IMR-90 (cell line): ENCODE data around the gene ST6GALNAC4. TPM values are rescaled to one million over a fixed set of nuclear protein-coding genes. Genes with fewer than 3 reads are reported as not detected.

Source experiments
- ATAC-seq: fragments of 200-7000 bp; cut with Tn5 transposase; 2 replicates; pipeline ENCODE4 v1.9.1; 2020; ENCODE audit warnings: low read depth, mild to moderate bottlenecking, moderate library complexity
- BruUV-seq: library from RNA; stranded (reverse); fragments of 400-500 nt; replicated peaks from 2 replicates; lab custom pipeline; 2021; lab: Mats Ljungman, UMichigan
- CTCF ChIA-PET: fragments of 300-600 bp; formaldehyde crosslinking; extraction: SDS; loops from one replicate; lab custom pipeline; 2021; ENCODE audit warnings: antibody characterized with exemption; lab: Yijun Ruan, JAX
- POLR2A ChIA-PET: fragments of 300-600 bp; sonication (Branson Sonifier 250); formaldehyde crosslinking; loops from one replicate; lab custom pipeline; 2022; ENCODE audit warnings: antibody characterized with exemption; ENCODE audit not compliant: unreplicated experiment; lab: Charles Lee
- DNase-seq: peaks from one replicate; pipeline ENCODE4 v3.0.0; 2013
- H2AFZ ChIP-seq: replicated peaks from 2 replicates; pipeline ENCODE3; 2013; ENCODE audit warnings: low read length, mild to moderate bottlenecking; ENCODE audit not compliant: poor library complexity
- H2AK5ac ChIP-seq: 2 replicates; pipeline ENCODE4 v1.6.1; 2013; ENCODE audit warnings: low read depth, low read length, inconsistent platforms
- H2AK9ac ChIP-seq: replicated peaks from 2 replicates; pipeline ENCODE3; 2013; ENCODE audit warnings: mild to moderate bottlenecking, low read depth, low read length, moderate library complexity; ENCODE audit not compliant: poor library complexity
- H2BK120ac ChIP-seq: 2 replicates; pipeline ENCODE4 v1.6.1; 2013; ENCODE audit warnings: low read depth, low read length, inconsistent platforms
- H2BK15ac ChIP-seq: 3 replicates; pipeline ENCODE4 v1.6.1; 2013; ENCODE audit warnings: low read depth, low read length, inconsistent platforms
- H2BK20ac ChIP-seq: 2 replicates; pipeline ENCODE4 v1.6.1; 2013; ENCODE audit warnings: low read depth, mild to moderate bottlenecking, inconsistent platforms, low read length, moderate library complexity
- H2BK5ac ChIP-seq: 2 replicates; pipeline ENCODE4 v1.6.1; 2013; ENCODE audit warnings: mild to moderate bottlenecking, low read depth, low read length, inconsistent platforms; ENCODE audit not compliant: poor library complexity, severe bottlenecking
- H3K14ac ChIP-seq: replicated peaks from 2 replicates; pipeline ENCODE4 v1.6.1; 2013; ENCODE audit warnings: low read depth, low read length, inconsistent platforms
- H3K18ac ChIP-seq: 2 replicates; pipeline ENCODE4 v1.6.1; 2013; ENCODE audit warnings: low read depth, low read length, control low read depth
- H3K23ac ChIP-seq: 2 replicates; pipeline ENCODE4 v1.6.1; 2013; ENCODE audit warnings: low read depth, low read length, inconsistent platforms
- H3K27ac ChIP-seq: 2 replicates; pipeline ENCODE4 v1.5.1; 2013; ENCODE audit warnings: mild to moderate bottlenecking, control low read depth, low read length; ENCODE audit not compliant: insufficient read depth
- H3K27me3 ChIP-seq: 2 replicates; pipeline ENCODE4 v1.6.1; 2013; ENCODE audit warnings: low read length; ENCODE audit not compliant: control insufficient read depth, insufficient read depth
- H3K36me3 ChIP-seq: 2 replicates; pipeline ENCODE4 v1.6.1; 2013; ENCODE audit warnings: low read length, mixed read lengths; ENCODE audit not compliant: control insufficient read depth, insufficient read depth
- H3K4ac ChIP-seq: 2 replicates; pipeline ENCODE4 v1.6.1; 2013; ENCODE audit warnings: low read depth, low read length, inconsistent platforms
- H3K4me1 ChIP-seq: 2 replicates; pipeline ENCODE4 v1.6.1; 2013; ENCODE audit warnings: low read length, mixed read lengths; ENCODE audit not compliant: control insufficient read depth, insufficient read depth
- H3K4me2 ChIP-seq: 2 replicates; pipeline ENCODE4 v1.6.1; 2013; ENCODE audit warnings: low read depth, mild to moderate bottlenecking, control low read depth, low read length, moderate library complexity
- H3K4me3 ChIP-seq: 2 replicates; pipeline ENCODE4 v1.5.1; 2013; ENCODE audit warnings: low read depth, mild to moderate bottlenecking, control low read depth, low read length, moderate library complexity; ENCODE audit not compliant: insufficient read depth
- H3K56ac ChIP-seq: 2 replicates; pipeline ENCODE4 v1.6.1; 2013; ENCODE audit warnings: low read length, inconsistent platforms; ENCODE audit not compliant: insufficient read depth; ENCODE audit errors: extremely low read depth
- H3K79me1 ChIP-seq, 2 experiments: 2 replicates each; pipeline ENCODE4 v1.6.1; 2013; ENCODE audit warnings: low read length in 2 of 2, inconsistent platforms in 1 of 2, low read depth in 1 of 2
- H3K9ac ChIP-seq: 2 replicates; pipeline ENCODE4 v1.6.1; 2013; ENCODE audit warnings: low read depth, low read length, control low read depth
- H3K9me1 ChIP-seq: 2 replicates; pipeline ENCODE4 v1.6.1; 2013; ENCODE audit warnings: low read length, inconsistent platforms; ENCODE audit not compliant: insufficient read depth
- H3K9me3 ChIP-seq: 2 replicates; pipeline ENCODE4 v1.6.1; 2013; ENCODE audit warnings: low read length; ENCODE audit not compliant: control insufficient read depth, insufficient read depth
- H4K20me1 ChIP-seq: 2 replicates; pipeline ENCODE4 v1.6.1; 2013; ENCODE audit warnings: low read length, inconsistent platforms; ENCODE audit not compliant: insufficient read depth
- H4K5ac ChIP-seq: 2 replicates; pipeline ENCODE4 v1.6.1; 2013; ENCODE audit warnings: mild to moderate bottlenecking, low read depth, low read length, control low read depth
- H4K8ac ChIP-seq, 2 experiments: 2 replicates each; pipeline ENCODE4 v1.6.1; 2013; ENCODE audit warnings: low read depth in 2 of 2, low read length in 2 of 2, control low read depth in 1 of 2, inconsistent platforms in 1 of 2
- H4K91ac ChIP-seq: 2 replicates; pipeline ENCODE4 v1.6.1; 2013; ENCODE audit warnings: low read depth, low read length, inconsistent platforms; ENCODE audit not compliant: insufficient read depth
- BHLHE40 ChIP-seq: fragments of 150-350 bp; IDR thresholded peaks from 2 replicates; pipeline ENCODE4 v1.6.1; 2016; ENCODE audit warnings: mild to moderate bottlenecking, low read depth, low read length
- CEBPB ChIP-seq: IDR thresholded peaks from 2 replicates; pipeline ENCODE4 v1.6.1; 2012; ENCODE audit warnings: low read depth, low read length, improper control_type of control experiment
- CTCF ChIP-seq: conservative IDR thresholded peaks from 2 replicates; pipeline ENCODE4 v1.5.1; 2012; ENCODE audit warnings: mild to moderate bottlenecking, low read depth, low read length, improper control_type of control experiment
- ELK1 ChIP-seq: fragments of 150-350 bp; IDR thresholded peaks from 2 replicates; pipeline ENCODE4 v1.6.1; 2016; ENCODE audit warnings: low read depth, mild to moderate bottlenecking, low read length, moderate library complexity, borderline replicate concordance
- FOS ChIP-seq: fragments of 150-350 bp; IDR thresholded peaks from 2 replicates; pipeline ENCODE4 v1.6.1; 2016; ENCODE audit warnings: low read depth, low read length
- MAFK ChIP-seq: IDR thresholded peaks from 2 replicates; pipeline ENCODE4 v1.6.1; 2012; ENCODE audit warnings: low read depth, low read length, improper control_type of control experiment
- MAZ ChIP-seq: IDR thresholded peaks from 2 replicates; pipeline ENCODE4 v1.6.1; 2012; ENCODE audit warnings: low read depth, mild to moderate bottlenecking, low read length, improper control_type of control experiment, moderate library complexity, borderline replicate concordance
- MXI1 ChIP-seq: IDR thresholded peaks from 2 replicates; pipeline ENCODE4 v1.6.1; 2012; ENCODE audit warnings: low read depth, mild to moderate bottlenecking, low read length, moderate library complexity, borderline replicate concordance
- NFE2L2 ChIP-seq: fragments of 150-350 bp; IDR thresholded peaks from 2 replicates; pipeline ENCODE4 v1.6.1; 2016; ENCODE audit warnings: low read depth, mild to moderate bottlenecking, low read length
- POLR2A ChIP-seq: IDR thresholded peaks from 2 replicates; pipeline ENCODE4 v1.6.1; 2012; ENCODE audit warnings: mild to moderate bottlenecking, low read depth, low read length
- RAD21 ChIP-seq: IDR thresholded peaks from 2 replicates; pipeline ENCODE4 v1.6.1; 2012; ENCODE audit warnings: low read length, improper control_type of control experiment
- RCOR1 ChIP-seq: IDR thresholded peaks from 2 replicates; pipeline ENCODE4 v1.6.1; 2012; ENCODE audit warnings: mild to moderate bottlenecking, low read length, improper control_type of control experiment; ENCODE audit not compliant: insufficient replicate concordance
- RFX5 ChIP-seq: IDR thresholded peaks from 2 replicates; pipeline ENCODE4 v1.8.0; 2012; ENCODE audit warnings: low read depth, mild to moderate bottlenecking, low read length, moderate library complexity
- SMC3 ChIP-seq: fragments of 150-350 bp; IDR thresholded peaks from 2 replicates; pipeline ENCODE4 v1.6.1; 2016; ENCODE audit warnings: low read depth, mild to moderate bottlenecking, antibody characterized with exemption, low read length, moderate library complexity
- USF2 ChIP-seq: fragments of 150-350 bp; IDR thresholded peaks from 2 replicates; pipeline ENCODE4 v1.6.1; 2017; ENCODE audit warnings: mild to moderate bottlenecking, antibody characterized with exemption, low read length, low read depth
- WGBS, 2 experiments: methylation state at CpG; one replicate each; pipeline versions ENCODE4 v1.1.5 to v1.1.7; 2013; ENCODE audit warnings: missing lambda C conversion rate in 2 of 2; ENCODE audit not compliant: insufficient read length in 1 of 2; ENCODE audit errors: extremely low coverage in 2 of 2; 5-methylcytosine and 5-hydroxymethylcytosine counted together
- dilution Hi-C: fragments of 300-500 bp; cut with HindIII; formaldehyde crosslinking; loops from one replicate; pipeline ENCODE4 v1.14.3; 2018; ENCODE audit warnings: low sequenced_read_pairs; ENCODE audit not compliant: unreplicated experiment
- in situ Hi-C: fragments of 300-500 bp; cut with MboI; formaldehyde crosslinking; loops from 3 replicates; pipeline ENCODE4 v1.14.3; 2019; ENCODE audit warnings: low sequenced_read_pairs, inconsistent platforms, mixed read lengths
- intact Hi-C: fragments of 100-400 bp; cut with micrococcal nuclease; formaldehyde crosslinking; loops from 2 replicates; pipeline ENCODE4 v1.10.0; 2022
- polyA plus RNA-seq, 3 experiments: library from polyadenylated mRNA; depleted of rRNA; stranded (reverse); fragments of >200 nt; gene quantifications; 2 replicates each; pipeline ENCODE4 v1.2.3, GENCODE V29; 2012; ENCODE audit warnings: low replicate concordance in 1 of 3
- total RNA-seq: library from RNA; depleted of rRNA; stranded (reverse); fragments of >200 nt; gene quantifications from 2 replicates; pipeline ENCODE4 v1.2.3, GENCODE V29; 2012

The ST6GALNAC4 gene
- total and polyA plus RNA-seq, 2 of the 4 experiments (the other 2 are of a cell fraction) = 12.5 to 32.9 TPM

- H3K23ac ChIP-seq = no peak overlapping the region
- no peak overlapping the region for H3K4ac ChIP-seq
- intact Hi-C loops = no loop called here
- H3K4me3 ChIP-seq = no peak overlapping the region
- peaks cover 0 to 22% of the 10 kb centered on the region in 2 experiments; a peak in 2 of 4 replicates for H3K79me1 ChIP-seq
- no peak overlapping the region for H2BK5ac ChIP-seq
- H3K4me1 ChIP-seq = peaks cover 5% of the 10 kb centered on the region; the same call in 1 of the 2 replicates
- H2BK120ac ChIP-seq = no peak overlapping the region
- no peak overlapping the region for H2AFZ ChIP-seq
- H2AK9ac ChIP-seq = peak overlapping the region; percentile 30
- H4K8ac ChIP-seq = no peak overlapping the region
- no peak overlapping the region for H4K91ac ChIP-seq
- H4K20me1 ChIP-seq = peaks cover 12% of the 10 kb centered on the region
- in situ Hi-C loops = no loop called here
- H3K27ac ChIP-seq = no peak overlapping the region
- ATAC-seq (no peak), DNase-seq (no peak)
- CTCF ChIA-PET = no interaction called here
- H3K9me3 ChIP-seq = no peaks in the 10 kb centered on the region
- H3K14ac ChIP-seq = no peak overlapping the region
- dilution Hi-C loops = no loop called here
- H4K5ac ChIP-seq = no peak overlapping the region
- no peak overlapping the region for H2BK20ac ChIP-seq
- no peaks in the 10 kb centered on the region for H3K27me3 ChIP-seq
- peaks cover 33% of the 10 kb centered on the region for H3K36me3 ChIP-seq
- peaks cover 6% of the 10 kb centered on the region; the same call in 1 of the 2 replicates for H3K9me1 ChIP-seq
- BruUV-seq = no TSS peak
- H3K4me2 ChIP-seq = no peak overlapping the region
- no peak overlapping the region for H3K18ac ChIP-seq
- no peak overlapping the region for H2AK5ac ChIP-seq
- no peak overlapping the region for H3K9ac ChIP-seq
- TF ChIP-seq NFE2L2 = no peak
- no peak for TF ChIP-seq SMC3
- TF ChIP-seq CTCF = no peak
- TF ChIP-seq ELK1 = no peak
- no peak for TF ChIP-seq RCOR1
- TF ChIP-seq USF2 = no peak
- no peak for TF ChIP-seq CEBPB
- TF ChIP-seq RAD21 = no peak
- no peak for TF ChIP-seq POLR2A
- TF ChIP-seq MAZ = no peak
- no peak for TF ChIP-seq MAFK
- TF ChIP-seq BHLHE40 = no peak
- TF ChIP-seq RFX5 = no peak
- TF ChIP-seq FOS = no peak
- no peak for TF ChIP-seq MXI1
- no peak overlapping the region for H3K56ac ChIP-seq
- H2BK15ac ChIP-seq = no peak overlapping the region
- POLR2A ChIA-PET = no interaction called here
- WGBS, 2 experiments = 100% methylated on average over 1 of the region's 9 CpGs; no CpG with 5 or more reads in 1 of the 2 experiments
These were observed 29.1 kb upstream of the ST6GALNAC4 start for GRCh38 chr9:127945942-127946341.
